Measurements from ENCODE around the gene STIMATE. TPM values are rescaled to one million over a fixed set of nuclear protein-coding genes. Genes with fewer than 3 reads are reported as not detected.

The STIMATE gene
- total RNA-seq, 1 donor from 2014 or later, result 7.9 TPM

- H3K27me3 ChIP-seq (ENCODE audit: control insufficient read depth, insufficient read depth, low read length), result no peaks in the 10 kb centered on the region
- H3K36me3 ChIP-seq (ENCODE audit: control insufficient read depth, insufficient read depth, low read length), result no peaks in the 10 kb centered on the region
- FAIRE-seq (peak; percentile 66), DNase-seq (ENCODE audit: low read depth) (no peak)
- no peak within 1 kb of the TSS for H3K4me3 ChIP-seq (ENCODE audit: low read depth, low read length)
- no peak for TF ChIP-seq CTCF (IDR thresholded peaks at IDR 0.05; ENCODE audit: insufficient read depth, low read length, severe bottlenecking)
These were observed 62.4 kb downstream of the STIMATE start, which contains the start of gene MUSTN1 for GRCh38 chr3:52834871-52835501. TSS of gene MUSTN1 (minus strand) at chr3:52835019. CDS start at chr3:52834948, 71 bp downstream.

GRCh38 chr3:52833202-52833601, 64.1 kb downstream of the STIMATE start:
- TF ChIP-seq CTCF (IDR thresholded peaks at IDR 0.05; ENCODE audit: insufficient read depth, low read length, severe bottlenecking), result no peak
- Histone ChIP-seq H3K27me3 (ENCODE audit: control insufficient read depth, insufficient read depth, low read length) (no peaks in the 10 kb centered on the region), H3K4me3 (ENCODE audit: low read depth, low read length) (no peak overlapping the region), H3K36me3 (ENCODE audit: control insufficient read depth, insufficient read depth, low read length) (no peaks in the 10 kb centered on the region)
- DNase-seq (ENCODE audit: low read depth), result no peak
- FAIRE-seq, result no peak

- Histone ChIP-seq H3K27me3 (ENCODE audit: control insufficient read depth, insufficient read depth, low read length) (no peaks in the 10 kb centered on the region), H3K36me3 (ENCODE audit: control insufficient read depth, insufficient read depth, low read length) (no peaks in the 10 kb centered on the region), H3K4me3 (ENCODE audit: low read depth, low read length) (no peak overlapping the region)
- no peak for TF ChIP-seq CTCF (IDR thresholded peaks at IDR 0.05; ENCODE audit: insufficient read depth, low read length, severe bottlenecking)
- DNase-seq (ENCODE audit: low read depth), result peak; percentile 69
- FAIRE-seq, result peak; percentile 13
These were observed 65.6 kb downstream of the STIMATE start for GRCh38 chr3:52831500-52832301.

GRCh38 chr3:52830535-52831258, 66.7 kb downstream of the STIMATE start, which contains the start of gene ITIH4:
TSS of gene ITIH4 (minus strand) at chr3:52830672. CDS start at chr3:52830642, 30 bp downstream.
- TF ChIP-seq CTCF (IDR thresholded peaks at IDR 0.05; ENCODE audit: insufficient read depth, low read length, severe bottlenecking), result no peak
- Histone ChIP-seq H3K36me3 (ENCODE audit: control insufficient read depth, insufficient read depth, low read length) (no peaks in the 10 kb centered on the region), H3K27me3 (ENCODE audit: control insufficient read depth, insufficient read depth, low read length) (no peaks in the 10 kb centered on the region), H3K4me3 (ENCODE audit: low read depth, low read length) (no peak within 1 kb of the TSS)
- DNase-seq (ENCODE audit: low read depth) (peak; percentile 44), FAIRE-seq (peak; percentile 55)

DNA sequence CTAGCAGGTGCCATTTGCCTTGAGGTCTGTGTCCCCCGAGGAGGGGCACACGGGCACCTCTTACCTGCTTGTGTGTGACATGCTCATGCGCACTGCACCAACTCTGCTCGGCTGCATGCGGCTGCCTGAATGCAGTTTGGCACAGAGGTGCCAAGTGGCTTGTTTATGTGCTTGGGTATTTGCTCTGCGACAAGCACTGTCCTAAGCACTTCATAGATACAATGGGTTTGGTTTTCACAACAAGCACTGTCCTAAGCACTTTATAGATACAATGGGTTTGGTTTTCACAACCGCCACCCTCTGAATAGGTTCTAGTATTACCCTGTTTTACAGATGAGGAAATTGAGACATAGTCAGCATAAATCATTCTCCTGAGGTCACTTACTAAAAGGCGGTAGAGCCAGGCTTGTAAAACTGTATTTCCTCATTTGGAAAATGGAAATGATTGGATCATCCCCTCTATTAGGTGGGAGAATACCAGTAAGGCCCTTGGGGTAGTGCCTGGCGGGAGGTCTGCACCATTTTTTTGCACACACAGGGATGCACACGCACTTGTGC, 67.4 kb downstream of the STIMATE start:
- FAIRE-seq (no peak), DNase-seq (ENCODE audit: low read depth) (peak; percentile 47)
- Histone ChIP-seq H3K36me3 (ENCODE audit: control insufficient read depth, insufficient read depth, low read length) (no peaks in the 10 kb centered on the region), H3K27me3 (ENCODE audit: control insufficient read depth, insufficient read depth, low read length) (no peaks in the 10 kb centered on the region), H3K4me3 (ENCODE audit: low read depth, low read length) (no peak overlapping the region)
- TF ChIP-seq CTCF (IDR thresholded peaks at IDR 0.05; ENCODE audit: insufficient read depth, low read length, severe bottlenecking), result no peak
